ENCODE data around the gene SHROOM3.

Gene SHROOM3

DNA sequence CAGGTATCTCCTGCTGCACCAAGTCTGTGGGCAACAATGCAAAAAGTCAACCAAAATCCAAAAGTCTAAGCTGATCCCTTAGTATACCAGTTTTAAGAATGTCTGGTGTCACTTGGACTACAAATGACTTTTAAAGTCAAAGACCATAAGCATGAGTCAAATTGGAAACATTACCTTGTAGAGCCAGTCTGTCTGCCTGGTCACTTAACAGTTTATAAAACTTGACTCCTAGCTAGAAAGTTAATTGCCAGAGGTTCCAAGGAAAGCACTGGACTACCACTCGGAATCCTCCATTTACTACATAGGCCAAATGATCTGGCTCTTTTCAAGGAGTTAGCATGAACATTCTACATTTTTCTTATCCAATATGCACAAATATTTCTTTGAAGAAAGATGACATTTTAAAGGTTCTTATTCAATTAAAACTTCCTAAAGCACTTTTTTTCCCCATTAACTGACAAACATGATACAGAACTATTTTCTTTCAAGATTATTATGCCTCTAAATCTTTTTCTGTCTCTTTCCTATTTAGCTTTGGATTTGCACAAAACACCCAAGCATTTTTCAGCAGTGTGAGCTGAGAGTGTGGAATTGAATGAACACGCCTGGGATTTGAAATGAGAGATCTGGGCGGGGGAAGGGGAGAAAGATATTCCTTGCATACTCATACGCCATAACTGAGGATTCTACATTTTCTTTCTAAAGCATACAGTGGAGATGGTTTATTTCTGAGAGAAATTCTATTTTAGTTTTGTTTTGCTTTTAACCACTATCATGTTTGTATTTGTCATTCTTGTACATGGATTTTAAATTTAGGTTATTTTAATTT is 188.4 kb downstream of the SHROOM3 start:
- Mint-ChIP-seq H3K36me3 (no peaks in the 10 kb centered on the region), H3K9me3 (no peaks in the 10 kb centered on the region), H3K27me3 (peaks cover 15% of the 10 kb centered on the region), H3K4me1 (no peaks in the 10 kb centered on the region), H3K4me3 (no peak overlapping the region), H3K27ac (no peak overlapping the region)
- DNase-seq (ENCODE audit: low spot score in 2 of 2) (no peak), ATAC-seq (ENCODE audit: low read depth) (no peak)

DNA sequence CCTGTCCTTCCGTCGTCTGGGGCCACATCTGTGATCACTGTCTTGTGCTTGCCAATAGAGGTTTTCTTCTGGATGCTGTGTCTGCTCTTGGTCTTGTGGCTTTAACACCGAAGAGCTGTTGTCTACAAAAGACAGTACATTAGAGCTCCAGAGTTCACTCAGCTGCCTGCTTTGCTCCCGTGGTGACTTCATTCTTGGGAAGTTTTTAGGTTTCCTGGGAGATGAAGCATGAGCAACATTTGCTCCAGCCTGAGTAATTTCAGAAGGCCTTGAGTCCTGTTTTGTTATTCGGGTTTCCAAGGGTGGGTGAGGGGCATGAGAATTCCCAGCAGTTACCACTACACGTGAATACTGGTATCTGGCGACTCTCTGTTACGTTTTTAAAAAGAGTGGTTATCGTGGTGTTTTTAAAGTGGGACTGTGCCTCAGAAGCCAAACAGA is 189.2 kb downstream of the SHROOM3 start:
- no peak overlapping the region for H3K27ac Mint-ChIP-seq
- DNase-seq (ENCODE audit: low spot score in 2 of 2) (no peak), ATAC-seq (ENCODE audit: low read depth) (no peak)
- H3K36me3 Mint-ChIP-seq, result no peaks in the 10 kb centered on the region
- no peak overlapping the region for H3K4me3 Mint-ChIP-seq
- peaks cover 18% of the 10 kb centered on the region for H3K27me3 Mint-ChIP-seq
- no peaks in the 10 kb centered on the region for H3K9me3 Mint-ChIP-seq
- no peaks in the 10 kb centered on the region for H3K4me1 Mint-ChIP-seq

GRCh38 chr4:76624931-76625715 is 190.1 kb downstream of the SHROOM3 start:
- no peaks in the 10 kb centered on the region for H3K36me3 Mint-ChIP-seq
- no peaks in the 10 kb centered on the region for H3K4me1 Mint-ChIP-seq
- H3K27ac Mint-ChIP-seq, result no peak overlapping the region
- peaks cover 20% of the 10 kb centered on the region for H3K27me3 Mint-ChIP-seq
- peaks cover 1% of the 10 kb centered on the region for H3K9me3 Mint-ChIP-seq
- H3K4me3 Mint-ChIP-seq, result no peak overlapping the region
- DNase-seq (ENCODE audit: low spot score in 2 of 2), result no peak
- ATAC-seq (ENCODE audit: low read depth), result no peak

DNA sequence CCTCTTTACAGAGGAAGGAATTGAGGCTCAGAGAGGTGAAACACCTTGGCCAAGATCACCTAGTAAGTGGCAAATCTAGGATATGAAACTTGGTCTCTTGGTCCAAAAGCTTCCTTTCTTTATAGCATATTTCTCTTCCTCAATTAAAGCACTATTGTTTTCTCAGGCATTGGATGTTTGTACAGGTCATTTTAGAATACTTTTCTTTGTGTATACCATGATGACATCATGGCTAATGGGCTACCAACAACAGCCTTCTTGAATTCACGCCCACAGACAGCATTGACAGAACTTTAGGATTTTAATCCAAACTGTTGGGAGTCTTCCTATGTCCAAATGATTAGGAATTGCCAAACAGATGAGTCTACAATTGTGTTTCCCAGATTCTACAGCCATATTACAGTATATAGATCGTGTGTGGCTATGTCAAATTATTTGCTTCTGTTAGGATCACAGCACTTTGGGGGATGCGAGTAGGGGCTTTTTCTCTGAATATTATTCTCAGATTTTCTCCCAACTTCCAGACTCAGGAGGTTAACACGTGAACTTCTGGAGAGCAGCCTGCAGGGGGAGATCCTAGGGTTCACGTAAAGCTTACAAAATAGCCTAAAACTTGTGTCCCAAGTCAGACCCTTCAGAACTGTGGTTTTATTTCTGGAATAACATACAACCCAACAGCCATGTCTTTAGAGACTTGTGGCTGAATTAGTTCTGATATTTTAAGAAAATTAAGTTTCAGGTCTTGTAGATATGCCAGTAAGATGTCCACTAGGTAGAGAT is 191.8 kb downstream of the SHROOM3 start:
- Mint-ChIP-seq H3K27me3 (peaks cover 22% of the 10 kb centered on the region), H3K27ac (no peak overlapping the region), H3K9me3 (peaks cover 4% of the 10 kb centered on the region), H3K36me3 (peaks cover 3% of the 10 kb centered on the region), H3K4me1 (no peaks in the 10 kb centered on the region), H3K4me3 (no peak overlapping the region)
- no peak for DNase-seq (ENCODE audit: low spot score in 2 of 2)
- no peak for ATAC-seq (ENCODE audit: low read depth)

DNA sequence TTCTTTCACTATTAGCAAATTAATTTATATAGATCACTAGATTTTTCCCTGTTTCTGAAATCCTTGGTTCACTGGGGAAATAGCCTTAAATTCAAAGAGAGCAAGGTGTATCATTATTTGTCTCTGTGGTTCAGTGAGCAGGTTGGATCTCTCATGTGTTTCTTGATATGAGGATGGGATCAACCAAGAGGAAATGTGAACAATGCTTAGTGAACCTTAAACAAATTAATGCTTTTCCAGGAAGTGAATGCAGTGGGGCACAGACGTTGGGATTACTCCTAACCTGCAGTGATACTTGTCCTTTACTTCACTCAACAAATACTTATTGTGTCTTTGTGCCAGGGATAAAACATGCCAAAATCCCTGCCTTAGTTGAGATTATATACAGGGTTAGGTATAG is 193.2 kb downstream of the SHROOM3 start:
- H3K27ac Mint-ChIP-seq, result no peak overlapping the region
- ATAC-seq (ENCODE audit: low read depth) (no peak), DNase-seq (ENCODE audit: low spot score in 2 of 2) (no peak)
- no peak overlapping the region for H3K4me3 Mint-ChIP-seq
- peaks cover 4% of the 10 kb centered on the region for H3K9me3 Mint-ChIP-seq
- H3K27me3 Mint-ChIP-seq, result peaks cover 24% of the 10 kb centered on the region
- no peaks in the 10 kb centered on the region for H3K4me1 Mint-ChIP-seq
- peaks cover 3% of the 10 kb centered on the region for H3K36me3 Mint-ChIP-seq

- Mint-ChIP-seq H3K27ac (no peak overlapping the region), H3K4me1 (no peaks in the 10 kb centered on the region)
Observed at GRCh38 chr4:76630741-76631140, 195.7 kb downstream of the SHROOM3 start.

GRCh38 chr4:76634220-76634619 is 199.2 kb downstream of the SHROOM3 start:
- Mint-ChIP-seq H3K36me3 (peaks cover 3% of the 10 kb centered on the region), H3K4me1 (no peaks in the 10 kb centered on the region), H3K4me3 (no peak overlapping the region), H3K27me3 (peaks cover 15% of the 10 kb centered on the region), H3K9me3 (peaks cover 4% of the 10 kb centered on the region), H3K27ac (no peak overlapping the region)
- DNase-seq (ENCODE audit: low spot score in 2 of 2) (no peak), ATAC-seq (ENCODE audit: low read depth) (no peak)

More at GRCh38 chr4:76630741-76631140, 195.7 kb downstream of the SHROOM3 start:
- peaks cover 3% of the 10 kb centered on the region for H3K36me3 Mint-ChIP-seq
- no peak for ATAC-seq (ENCODE audit: low read depth)
- H3K27me3 Mint-ChIP-seq, result peaks cover 18% of the 10 kb centered on the region
- no peak overlapping the region for H3K4me3 Mint-ChIP-seq
- DNase-seq (ENCODE audit: low spot score in 2 of 2), result no peak
- peaks cover 4% of the 10 kb centered on the region for H3K9me3 Mint-ChIP-seq

DNA sequence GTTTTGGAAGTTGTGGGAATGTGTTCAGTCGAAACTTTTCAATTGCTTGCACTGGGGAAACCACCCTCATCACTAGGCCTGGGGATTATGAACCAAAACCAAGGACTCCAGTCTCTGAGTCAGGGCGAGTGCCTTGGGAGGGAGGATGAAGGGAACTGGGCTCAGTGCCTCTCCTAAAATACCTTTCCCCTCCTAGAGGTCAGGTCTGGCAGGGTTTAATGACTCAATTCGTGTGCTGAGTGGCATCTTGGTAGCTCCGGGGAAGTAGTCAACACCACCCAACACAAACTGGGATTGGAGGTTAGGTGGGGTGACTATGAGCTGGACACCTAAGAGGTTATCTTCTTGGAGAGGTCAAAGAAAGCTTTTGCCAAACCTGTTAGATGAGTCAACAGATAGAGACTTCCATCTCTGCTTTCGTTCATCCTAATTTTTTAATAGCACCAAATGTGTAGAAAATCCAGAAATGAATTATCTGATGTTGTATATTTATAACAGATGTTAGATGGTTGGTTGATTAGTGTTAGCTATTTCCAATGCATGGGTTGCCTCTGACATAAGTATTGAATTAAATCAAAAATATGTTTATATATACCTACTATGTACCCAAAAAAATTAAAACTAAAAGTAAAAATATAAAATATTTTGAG is 202.8 kb downstream of the SHROOM3 start:
- Mint-ChIP-seq H3K4me1 (no peaks in the 10 kb centered on the region), H3K27ac (no peak overlapping the region), H3K4me3 (no peak overlapping the region), H3K27me3 (peaks cover 9% of the 10 kb centered on the region), H3K36me3 (no peaks in the 10 kb centered on the region), H3K9me3 (no peaks in the 10 kb centered on the region)
- no peak for DNase-seq (ENCODE audit: low spot score in 2 of 2)
- no peak for ATAC-seq (ENCODE audit: low read depth)

- Mint-ChIP-seq H3K4me1 (no peaks in the 10 kb centered on the region), H3K27me3 (peaks cover 11% of the 10 kb centered on the region), H3K9me3 (no peaks in the 10 kb centered on the region), H3K27ac (no peak overlapping the region), H3K36me3 (no peaks in the 10 kb centered on the region), H3K4me3 (no peak overlapping the region)
- DNase-seq (ENCODE audit: low spot score in 2 of 2) (no peak), ATAC-seq (ENCODE audit: low read depth) (no peak)
Observed at GRCh38 chr4:76639288-76639687, 204.3 kb downstream of the SHROOM3 start.

DNA sequence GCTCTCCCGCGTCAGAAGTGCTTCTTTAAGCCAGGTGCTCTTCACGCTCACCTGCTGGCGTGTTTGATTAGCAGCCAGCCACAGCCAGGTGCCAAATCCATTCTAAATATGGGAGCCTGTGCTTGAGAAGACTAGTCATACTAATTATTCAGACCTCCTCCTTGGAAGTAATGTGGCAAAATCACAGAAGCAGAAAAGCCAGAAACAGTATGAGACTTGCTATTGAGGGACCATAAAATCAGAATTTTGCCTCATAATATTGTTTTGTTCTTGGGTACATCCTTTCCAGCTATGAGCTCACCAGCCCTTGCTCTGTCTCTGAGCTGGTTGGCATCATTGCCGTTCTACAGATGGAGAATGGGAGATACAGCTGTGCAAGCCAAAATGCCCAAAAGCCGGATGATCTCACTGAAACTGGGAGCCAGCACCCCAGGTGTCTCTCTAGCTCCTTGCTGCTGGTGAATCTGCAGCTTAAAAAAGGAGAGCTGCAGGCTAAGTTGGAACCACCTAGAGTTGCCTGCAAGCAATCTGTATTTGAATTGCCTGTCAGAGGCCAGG is 205.4 kb downstream of the SHROOM3 start:
- no peak overlapping the region for H3K27ac Mint-ChIP-seq
- DNase-seq (ENCODE audit: low spot score in 2 of 2) (no peak), ATAC-seq (ENCODE audit: low read depth) (no peak)
- H3K36me3 Mint-ChIP-seq, result no peaks in the 10 kb centered on the region
- H3K4me3 Mint-ChIP-seq, result no peak overlapping the region
- H3K9me3 Mint-ChIP-seq, result no peaks in the 10 kb centered on the region
- peaks cover 11% of the 10 kb centered on the region for H3K27me3 Mint-ChIP-seq
- no peaks in the 10 kb centered on the region for H3K4me1 Mint-ChIP-seq

GRCh38 chr4:76641351-76641750 is 206.3 kb downstream of the SHROOM3 start:
- H3K27ac Mint-ChIP-seq, result no peak overlapping the region
- no peaks in the 10 kb centered on the region for H3K36me3 Mint-ChIP-seq
- H3K27me3 Mint-ChIP-seq, result peaks cover 12% of the 10 kb centered on the region
- H3K9me3 Mint-ChIP-seq, result no peaks in the 10 kb centered on the region
- no peak for DNase-seq (ENCODE audit: low spot score in 2 of 2)
- ATAC-seq (ENCODE audit: low read depth), result no peak
- no peaks in the 10 kb centered on the region for H3K4me1 Mint-ChIP-seq
- H3K4me3 Mint-ChIP-seq, result no peak overlapping the region

DNA sequence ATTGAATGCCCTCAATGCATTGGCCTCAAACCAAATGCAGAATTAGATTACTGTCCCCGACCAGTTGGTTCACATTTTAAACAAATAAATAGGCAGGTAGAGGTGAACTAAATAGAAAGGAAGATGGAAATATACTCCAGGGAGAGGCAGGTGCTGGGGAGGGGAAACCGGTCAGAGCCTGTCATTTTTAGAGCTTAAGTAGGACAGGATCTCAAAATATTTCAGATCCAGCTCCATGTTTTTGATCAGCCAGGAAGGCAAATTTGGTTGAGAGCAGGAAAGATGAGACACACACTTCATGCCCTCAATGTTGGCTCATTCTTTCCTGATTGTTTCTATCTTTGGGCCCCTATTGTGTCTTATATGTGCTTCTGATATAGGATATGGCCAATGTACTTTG is 206.7 kb downstream of the SHROOM3 start:
- Mint-ChIP-seq H3K27me3 (peaks cover 14% of the 10 kb centered on the region), H3K36me3 (no peaks in the 10 kb centered on the region), H3K4me1 (no peaks in the 10 kb centered on the region), H3K4me3 (no peak overlapping the region), H3K9me3 (no peaks in the 10 kb centered on the region), H3K27ac (no peak overlapping the region)
- ATAC-seq (ENCODE audit: low read depth), result no peak
- no peak for DNase-seq (ENCODE audit: low spot score in 2 of 2)

DNA sequence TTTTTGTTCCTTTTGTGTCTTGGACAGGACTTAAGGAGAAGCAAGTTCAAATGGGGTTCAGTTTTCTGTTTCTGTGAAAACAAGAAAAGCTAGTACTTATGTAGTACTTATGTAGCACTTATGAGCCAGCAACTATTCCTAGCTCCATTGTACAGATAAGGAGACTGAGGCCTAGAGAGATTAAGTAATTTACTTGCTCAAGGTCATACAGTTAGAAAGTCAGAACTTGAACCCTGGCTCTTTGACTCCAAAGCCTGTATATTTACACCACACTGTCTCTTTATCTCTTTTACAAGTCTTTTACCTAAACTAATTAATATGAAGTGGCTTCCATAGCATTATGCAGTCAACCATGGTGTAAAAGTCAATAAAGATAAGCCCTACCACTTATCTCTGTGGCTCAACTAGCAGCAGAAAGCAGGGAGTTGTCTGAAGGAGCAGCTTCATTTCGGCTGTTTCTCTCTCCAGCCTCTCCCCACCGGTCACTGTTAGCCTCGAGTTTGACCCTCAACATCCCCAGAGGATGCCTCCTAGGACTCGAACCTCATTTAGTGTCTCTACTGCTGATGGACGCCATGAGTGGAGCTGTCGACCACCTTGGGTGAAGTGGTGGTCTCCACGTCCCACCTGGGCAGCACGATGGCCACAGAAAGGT is 209.9 kb downstream of the SHROOM3 start:
- Mint-ChIP-seq H3K27me3 (peaks cover 14% of the 10 kb centered on the region), H3K4me3 (no peak overlapping the region), H3K9me3 (no peaks in the 10 kb centered on the region), H3K27ac (no peak overlapping the region), H3K4me1 (no peaks in the 10 kb centered on the region), H3K36me3 (no peaks in the 10 kb centered on the region)
- ATAC-seq (ENCODE audit: low read depth), result no peak
- no peak for DNase-seq (ENCODE audit: low spot score in 2 of 2)

All from memory B cell (primary cell).